Activated CD4-positive, CD25-positive, alpha-beta regulatory T cell treated with anti-CD3 and anti-CD28 coated beads, Interleukin-2, amount 50 U/mL, for 16 hours (primary cell): ENCODE data around the gene MAP2K7.
"Not testable (repeated sequence)": the region's sequence is repeated elsewhere in the genome, so short reads cannot be mapped to it uniquely, and the experiment has no call there.

Experiments used
- DNase-seq: peaks from one replicate; pipeline ENCODE4 v3.0.0-alpha.2; 2020; ENCODE audit warnings: low read depth, low spot score

MAP2K7 gene

GRCh38 chr19:7930030-7930429 lies 26.4 kb downstream of the MAP2K7 start:
- not testable (repeated sequence) for DNase-seq

GRCh38 chr19:7930765-7931164 lies 27.1 kb downstream of the MAP2K7 start:
- DNase-seq = no peak

GRCh38 chr19:7931221-7932061 lies 27.8 kb downstream of the MAP2K7 start:
- DNase-seq = no peak

- no peak for DNase-seq
These were observed 28.7 kb downstream of the MAP2K7 start for GRCh38 chr19:7932276-7932929.

GRCh38 chr19:7932930-7933300 lies 29.2 kb downstream of the MAP2K7 start:
- DNase-seq = no peak

GRCh38 chr19:7933411-7933810 lies 29.7 kb downstream of the MAP2K7 start:
- DNase-seq = no peak

GRCh38 chr19:7933828-7934725 lies 30.4 kb downstream of the MAP2K7 start:
- no peak for DNase-seq

GRCh38 chr19:7934766-7935165 lies 31.1 kb downstream of the MAP2K7 start:
- DNase-seq = no peak

- DNase-seq = no peak
These were observed 37.2 kb downstream of the MAP2K7 start for GRCh38 chr19:7940841-7941240.

- DNase-seq = no peak
These were observed 38.4 kb downstream of the MAP2K7 start for GRCh38 chr19:7941895-7942596.

- no peak for DNase-seq
These were observed 39.3 kb downstream of the MAP2K7 start for GRCh38 chr19:7942981-7943443.

- peak; percentile 97 for DNase-seq
These were observed 39.9 kb downstream of the MAP2K7 start, which contains the start of gene TIMM44 for GRCh38 chr19:7943444-7944176. TSS of gene TIMM44 (minus strand) at chr19:7943666. CDS start at chr19:7943651, 15 bp downstream.

GRCh38 chr19:7944177-7944761 lies 40.6 kb downstream of the MAP2K7 start:
- DNase-seq = peak; percentile 78

GRCh38 chr19:7947939-7948338 lies 44.3 kb downstream of the MAP2K7 start:
- DNase-seq = no peak

- no peak for DNase-seq
These were observed 49.4 kb downstream of the MAP2K7 start for GRCh38 chr19:7953060-7953459.

- DNase-seq = no peak
These were observed 49.9 kb downstream of the MAP2K7 start for GRCh38 chr19:7953576-7953975.

GRCh38 chr19:7955696-7956095 lies 52.0 kb downstream of the MAP2K7 start:
- DNase-seq = no peak

- no peak for DNase-seq
These were observed 55.5 kb downstream of the MAP2K7 start for GRCh38 chr19:7959211-7959610.

GRCh38 chr19:7961082-7961481 lies 57.4 kb downstream of the MAP2K7 start:
- DNase-seq = not testable (repeated sequence)
